ENCODE measurements around the gene TSPAN18.

Gene TSPAN18

DNA sequence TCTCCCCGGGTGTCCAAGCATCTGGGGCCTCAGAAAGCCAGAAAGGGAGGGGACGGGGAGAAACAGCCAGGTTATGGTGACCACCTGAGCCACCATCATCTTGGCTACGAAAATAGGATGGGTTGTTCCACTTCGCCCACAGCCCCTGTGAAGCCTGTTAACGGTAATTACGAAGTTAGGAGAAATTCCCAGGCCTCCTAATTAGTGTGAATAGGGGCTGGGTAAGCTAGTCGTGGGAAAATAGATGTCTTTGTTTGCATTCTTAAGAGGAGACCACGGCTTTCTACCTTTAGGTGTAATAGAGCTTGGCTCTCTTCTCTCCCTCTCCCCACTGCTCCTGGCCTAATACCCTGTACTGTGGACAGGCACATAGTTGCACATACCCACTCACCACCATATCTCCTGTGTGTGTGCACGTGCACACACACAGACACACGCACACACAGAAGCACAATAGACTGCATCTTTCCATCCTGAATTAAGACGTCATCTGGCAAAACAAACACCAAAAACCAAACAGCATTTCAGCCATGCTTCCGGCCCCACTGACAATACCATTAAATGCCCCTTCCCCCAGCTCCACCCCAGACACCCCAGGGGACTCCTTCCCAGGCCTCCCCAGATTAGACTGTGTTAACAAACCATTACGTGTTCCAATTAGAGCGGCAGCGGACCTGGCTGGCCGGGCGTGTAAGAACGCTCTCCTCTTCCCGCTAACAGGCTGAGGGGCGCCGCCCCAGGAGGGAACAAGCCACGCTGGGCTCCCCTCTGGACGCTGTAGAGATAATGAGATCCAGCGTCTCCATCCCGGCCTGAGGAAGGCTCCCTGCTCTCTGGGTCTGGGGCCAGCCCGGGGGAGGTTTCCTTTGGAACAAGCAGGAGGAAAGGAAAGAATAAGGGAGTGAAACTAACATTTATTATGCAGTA, 151.1 kb downstream of the TSPAN18 start:
- TF ChIP-seq, protein P1, sequence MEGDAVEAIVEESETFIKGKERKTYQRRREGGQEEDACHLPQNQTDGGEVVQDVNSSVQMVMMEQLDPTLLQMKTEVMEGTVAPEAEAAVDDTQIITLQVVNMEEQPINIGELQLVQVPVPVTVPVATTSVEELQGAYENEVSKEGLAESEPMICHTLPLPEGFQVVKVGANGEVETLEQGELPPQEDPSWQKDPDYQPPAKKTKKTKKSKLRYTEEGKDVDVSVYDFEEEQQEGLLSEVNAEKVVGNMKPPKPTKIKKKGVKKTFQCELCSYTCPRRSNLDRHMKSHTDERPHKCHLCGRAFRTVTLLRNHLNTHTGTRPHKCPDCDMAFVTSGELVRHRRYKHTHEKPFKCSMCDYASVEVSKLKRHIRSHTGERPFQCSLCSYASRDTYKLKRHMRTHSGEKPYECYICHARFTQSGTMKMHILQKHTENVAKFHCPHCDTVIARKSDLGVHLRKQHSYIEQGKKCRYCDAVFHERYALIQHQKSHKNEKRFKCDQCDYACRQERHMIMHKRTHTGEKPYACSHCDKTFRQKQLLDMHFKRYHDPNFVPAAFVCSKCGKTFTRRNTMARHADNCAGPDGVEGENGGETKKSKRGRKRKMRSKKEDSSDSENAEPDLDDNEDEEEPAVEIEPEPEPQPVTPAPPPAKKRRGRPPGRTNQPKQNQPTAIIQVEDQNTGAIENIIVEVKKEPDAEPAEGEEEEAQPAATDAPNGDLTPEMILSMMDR (IDR thresholded peaks at IDR 0.05; ENCODE audit: extremely low read depth, insufficient read depth, missing control alignments), result no peak
- no peak for DNase-seq (ENCODE audit: low spot score)
- in situ Hi-C loops (cut with MboI; ENCODE audit: low pct_unique_long_range_greater_than_20kb, low sequenced_read_pairs, unreplicated experiment), result loop anchor here (25.0 kb wide), 1 partner anchor 141 kb away; the partner anchor contains the start of gene TSPAN18

DNA sequence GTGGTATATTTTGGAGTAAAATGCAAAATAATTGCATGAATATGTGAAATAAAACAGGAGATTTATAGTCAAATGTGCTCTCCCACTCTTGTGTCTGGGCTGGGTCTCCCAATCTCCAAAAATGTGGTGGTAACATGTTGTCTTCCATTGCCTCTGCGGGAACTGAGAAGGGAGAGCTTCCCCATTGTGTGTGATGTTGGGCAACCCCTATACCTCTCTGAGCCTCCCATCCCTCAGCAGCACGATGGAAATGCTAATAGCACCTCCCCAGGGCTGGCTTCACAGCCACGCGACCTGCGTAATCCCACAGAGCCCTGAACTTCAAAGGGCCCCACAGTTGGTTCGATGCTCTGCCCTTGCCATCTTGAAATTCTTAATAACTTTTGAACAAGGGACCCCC, 151.9 kb downstream of the TSPAN18 start:
- no peak for DNase-seq (ENCODE audit: low spot score)
- in situ Hi-C loops (cut with MboI; ENCODE audit: low pct_unique_long_range_greater_than_20kb, low sequenced_read_pairs, unreplicated experiment), result loop anchor here (25.0 kb wide), 1 partner anchor 141 kb away; the partner anchor contains the start of gene TSPAN18
- TF ChIP-seq, protein P1 (IDR thresholded peaks at IDR 0.05; ENCODE audit: extremely low read depth, insufficient read depth, missing control alignments), result no peak

- no peak for DNase-seq (ENCODE audit: low spot score)
- in situ Hi-C loops (cut with MboI; ENCODE audit: low pct_unique_long_range_greater_than_20kb, low sequenced_read_pairs, unreplicated experiment), result loop anchor here (25.0 kb wide), 1 partner anchor 142 kb away; the partner anchor contains the start of gene TSPAN18
- TF ChIP-seq, protein P1 (IDR thresholded peaks at IDR 0.05; ENCODE audit: extremely low read depth, insufficient read depth, missing control alignments), result no peak
These were observed 152.7 kb downstream of the TSPAN18 start for GRCh38 chr11:44879432-44879831.

- TF ChIP-seq, protein P1 (IDR thresholded peaks at IDR 0.05; ENCODE audit: extremely low read depth, insufficient read depth, missing control alignments), result no peak
- DNase-seq (ENCODE audit: low spot score), result no peak
- in situ Hi-C loops (cut with MboI; ENCODE audit: low pct_unique_long_range_greater_than_20kb, low sequenced_read_pairs, unreplicated experiment), result loop anchor here (25.0 kb wide), 1 partner anchor 143 kb away; the partner anchor contains the start of gene TSPAN18
These were observed 153.7 kb downstream of the TSPAN18 start for GRCh38 chr11:44880511-44880910.

GRCh38 chr11:44880953-44881352, 154.2 kb downstream of the TSPAN18 start:
- in situ Hi-C loops (cut with MboI; ENCODE audit: low pct_unique_long_range_greater_than_20kb, low sequenced_read_pairs, unreplicated experiment), result loop anchor here (25.0 kb wide), 1 partner anchor 144 kb away; the partner anchor contains the start of gene TSPAN18

DNA sequence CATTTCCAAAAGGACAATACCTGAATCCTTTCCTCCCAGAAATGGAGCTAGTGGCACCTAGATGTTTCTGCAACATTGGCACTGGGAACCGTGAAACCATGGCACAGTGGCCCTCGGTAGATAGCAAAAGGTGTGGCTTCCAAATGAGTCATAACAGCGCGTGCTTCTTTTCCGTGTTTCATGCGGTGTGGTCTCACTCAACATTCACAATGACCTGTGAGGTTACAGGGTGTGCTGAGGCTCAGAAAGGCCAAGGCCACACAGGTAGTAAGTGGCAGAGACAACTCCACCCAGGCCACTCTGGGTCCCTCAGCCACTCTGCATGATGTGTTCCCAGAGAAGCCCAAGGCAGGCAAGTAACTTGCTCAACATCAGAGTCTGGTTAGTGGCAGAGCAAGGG, 156.5 kb downstream of the TSPAN18 start:
- TF ChIP-seq, protein P1 (IDR thresholded peaks at IDR 0.05; ENCODE audit: extremely low read depth, insufficient read depth, missing control alignments), result no peak
- in situ Hi-C loops (cut with MboI; ENCODE audit: low pct_unique_long_range_greater_than_20kb, low sequenced_read_pairs, unreplicated experiment), result loop anchor here (25.0 kb wide), 1 partner anchor 146 kb away; the partner anchor contains the start of gene TSPAN18
- no peak for DNase-seq (ENCODE audit: low spot score)

More at GRCh38 chr11:44880953-44881352, 154.2 kb downstream of the TSPAN18 start:
- TF ChIP-seq, protein P1 (IDR thresholded peaks at IDR 0.05; ENCODE audit: extremely low read depth, insufficient read depth, missing control alignments), result no peak
- no peak for DNase-seq (ENCODE audit: low spot score)

Measured in GM13977 (cell line).